HG03097 (cell line): Measurements from ENCODE around the gene FGD3.
"Not testable (repeated sequence)": the region's sequence is repeated elsewhere in the genome, so short reads cannot be mapped to it uniquely, and the experiment has no call there.

Experiments
- ATAC-seq: cut with Tn5 transposase; IDR thresholded peaks from one replicate; pipeline ENCODE4 v1.9.1; 2021; ENCODE audit not compliant: unreplicated experiment, low FRiP score

Gene FGD3, protein sequence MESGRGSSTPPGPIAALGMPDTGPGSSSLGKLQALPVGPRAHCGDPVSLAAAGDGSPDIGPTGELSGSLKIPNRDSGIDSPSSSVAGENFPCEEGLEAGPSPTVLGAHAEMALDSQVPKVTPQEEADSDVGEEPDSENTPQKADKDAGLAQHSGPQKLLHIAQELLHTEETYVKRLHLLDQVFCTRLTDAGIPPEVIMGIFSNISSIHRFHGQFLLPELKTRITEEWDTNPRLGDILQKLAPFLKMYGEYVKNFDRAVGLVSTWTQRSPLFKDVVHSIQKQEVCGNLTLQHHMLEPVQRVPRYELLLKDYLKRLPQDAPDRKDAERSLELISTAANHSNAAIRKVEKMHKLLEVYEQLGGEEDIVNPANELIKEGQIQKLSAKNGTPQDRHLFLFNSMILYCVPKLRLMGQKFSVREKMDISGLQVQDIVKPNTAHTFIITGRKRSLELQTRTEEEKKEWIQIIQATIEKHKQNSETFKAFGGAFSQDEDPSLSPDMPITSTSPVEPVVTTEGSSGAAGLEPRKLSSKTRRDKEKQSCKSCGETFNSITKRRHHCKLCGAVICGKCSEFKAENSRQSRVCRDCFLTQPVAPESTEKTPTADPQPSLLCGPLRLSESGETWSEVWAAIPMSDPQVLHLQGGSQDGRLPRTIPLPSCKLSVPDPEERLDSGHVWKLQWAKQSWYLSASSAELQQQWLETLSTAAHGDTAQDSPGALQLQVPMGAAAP

GRCh38 chr9:92947268-92948037, at the start of gene FGD3:
TSS of gene FGD3 (plus strand) at chr9:92947523. CDS start at chr9:92976257, 28,734 bp downstream.
- ATAC-seq = no peak

- ATAC-seq = not testable (repeated sequence)
Measured at GRCh38 chr9:92905137-92905536, 42.2 kb upstream of the FGD3 start.

DNA sequence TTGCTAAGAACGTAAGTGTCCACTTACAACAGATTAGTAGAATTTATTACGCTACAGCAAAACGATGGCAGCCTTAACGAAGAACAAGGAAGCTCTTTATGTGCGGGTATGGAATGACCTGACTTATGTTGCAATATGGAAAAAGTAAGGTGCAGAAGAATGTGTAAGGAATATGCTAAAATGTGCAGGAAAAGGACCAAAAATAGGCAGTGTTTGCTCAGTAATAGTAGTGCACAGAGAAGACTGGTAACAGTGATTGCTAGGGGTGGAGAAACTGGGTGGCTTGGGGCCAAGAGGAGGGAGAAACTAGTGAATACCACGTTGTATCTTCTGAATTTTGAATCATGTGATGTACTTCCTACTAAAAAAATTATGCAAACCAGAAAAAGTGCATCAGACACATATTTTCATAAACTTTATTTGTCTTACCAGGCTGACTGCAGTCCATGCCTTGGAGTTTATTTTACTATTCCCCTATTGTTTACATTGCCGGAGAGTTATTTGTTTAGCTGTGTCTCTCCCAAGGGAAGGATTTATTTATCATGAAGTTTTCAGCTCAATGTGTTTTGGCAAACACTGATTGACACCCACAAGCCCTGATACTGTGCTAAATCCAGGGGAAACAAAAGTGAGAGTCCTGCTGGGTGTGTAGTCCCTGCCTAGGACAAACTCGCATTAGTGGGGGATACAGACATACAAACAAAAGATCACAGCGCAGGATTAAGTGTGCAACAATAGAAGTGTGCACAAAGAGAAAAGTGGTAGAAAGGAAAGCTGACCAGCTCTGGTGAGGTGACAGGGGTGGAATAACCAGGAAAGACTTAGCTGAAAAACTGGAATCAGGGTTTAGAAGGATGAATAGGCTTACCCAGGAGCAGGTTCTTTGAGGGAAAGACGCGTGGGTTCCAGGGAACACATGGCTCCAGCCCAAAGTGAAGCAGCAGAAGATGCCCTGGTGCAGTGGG, 35.5 kb upstream of the FGD3 start:
- ATAC-seq = no peak

DNA sequence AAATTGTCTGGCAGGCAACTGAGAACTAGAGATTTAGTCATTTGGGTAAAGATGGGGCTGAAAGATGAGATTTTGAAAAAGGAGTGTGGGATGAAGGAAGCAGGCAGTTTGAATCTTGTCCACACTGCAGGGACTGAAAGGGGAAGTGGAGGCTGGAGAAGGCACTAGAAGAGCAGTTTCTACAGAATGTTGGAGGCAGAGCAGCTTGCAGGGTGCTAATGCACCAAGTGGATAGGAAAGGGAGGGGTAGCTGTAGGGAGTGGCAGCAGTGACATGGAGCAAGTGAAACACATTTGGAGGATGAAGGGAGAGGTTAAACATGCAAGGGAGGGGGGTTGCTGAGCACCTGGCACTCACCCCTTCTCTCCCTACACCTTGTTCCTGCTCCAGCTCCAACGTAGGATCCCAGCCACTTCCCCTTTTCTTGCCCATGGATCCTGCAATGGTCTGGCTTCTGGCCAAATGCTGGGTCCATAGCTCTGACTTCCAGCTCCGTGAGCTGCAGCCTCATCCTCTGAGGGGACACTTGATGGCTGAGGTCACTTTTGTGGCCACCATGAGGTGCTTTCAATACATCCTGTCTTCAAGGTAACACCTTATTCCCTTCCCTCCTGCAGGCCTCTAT, 30.0 kb upstream of the FGD3 start:
- no peak for ATAC-seq

DNA sequence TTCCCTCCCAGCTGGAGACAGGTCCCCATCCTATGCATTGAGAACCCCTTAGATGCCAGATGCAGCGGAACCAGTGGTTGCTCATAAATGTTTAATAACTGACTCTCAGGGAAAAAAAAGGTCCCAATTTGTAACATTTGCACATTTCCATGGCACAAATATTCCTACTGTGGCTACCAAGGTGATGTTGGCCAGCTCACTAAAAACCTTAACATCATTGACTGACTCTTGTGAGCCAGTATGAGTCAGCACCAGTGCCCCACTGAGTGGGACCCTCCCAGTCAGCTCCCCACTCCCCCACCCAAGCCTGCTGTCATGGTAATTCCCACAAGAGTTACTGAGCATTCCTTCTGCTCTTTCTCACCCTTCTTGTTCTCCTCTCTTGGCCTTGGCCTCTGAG, 26.9 kb upstream of the FGD3 start:
- ATAC-seq = no peak

GRCh38 chr9:92931606-92932005, 15.7 kb upstream of the FGD3 start:
- no peak for ATAC-seq

DNA sequence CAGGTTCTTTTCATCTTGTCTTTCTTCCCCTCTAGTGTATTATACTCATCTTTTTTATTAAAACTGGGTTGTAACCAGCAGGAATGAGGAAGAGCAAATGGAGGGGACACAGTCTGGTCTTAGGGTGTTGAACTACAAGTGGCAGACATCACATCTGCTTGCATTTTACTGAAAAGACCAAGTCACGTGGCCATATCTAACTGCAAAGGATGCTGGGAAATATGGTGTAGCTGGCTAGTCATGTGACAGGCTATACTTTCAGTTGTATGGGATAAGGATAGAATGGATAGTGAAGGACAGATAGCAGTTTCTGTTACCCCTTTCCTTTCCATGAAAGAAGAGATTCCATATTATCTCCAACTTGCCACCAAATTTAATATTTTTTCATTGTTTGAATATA, 13.0 kb upstream of the FGD3 start:
- no peak for ATAC-seq

DNA sequence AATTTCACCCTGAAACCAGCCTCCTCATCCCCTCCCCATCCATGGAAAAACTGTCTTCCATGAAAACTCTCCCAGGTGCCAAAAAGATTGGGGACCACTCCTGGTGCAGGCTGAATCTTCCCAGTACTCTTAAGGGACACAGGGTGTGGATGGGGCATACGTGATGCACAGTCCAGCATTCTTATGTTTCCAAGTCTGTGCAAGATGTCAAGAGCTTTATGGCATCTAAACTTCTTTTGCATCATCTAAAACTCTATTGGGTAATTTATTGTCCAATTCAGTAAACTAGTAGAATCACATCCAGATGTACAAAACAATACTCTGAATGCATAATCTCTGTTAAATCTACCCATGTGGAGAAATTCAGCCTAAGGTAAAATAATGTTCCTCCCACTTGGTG, 9.3 kb upstream of the FGD3 start:
- ATAC-seq = no peak

GRCh38 chr9:92941861-92942260, 5.5 kb upstream of the FGD3 start:
- ATAC-seq = no peak

DNA sequence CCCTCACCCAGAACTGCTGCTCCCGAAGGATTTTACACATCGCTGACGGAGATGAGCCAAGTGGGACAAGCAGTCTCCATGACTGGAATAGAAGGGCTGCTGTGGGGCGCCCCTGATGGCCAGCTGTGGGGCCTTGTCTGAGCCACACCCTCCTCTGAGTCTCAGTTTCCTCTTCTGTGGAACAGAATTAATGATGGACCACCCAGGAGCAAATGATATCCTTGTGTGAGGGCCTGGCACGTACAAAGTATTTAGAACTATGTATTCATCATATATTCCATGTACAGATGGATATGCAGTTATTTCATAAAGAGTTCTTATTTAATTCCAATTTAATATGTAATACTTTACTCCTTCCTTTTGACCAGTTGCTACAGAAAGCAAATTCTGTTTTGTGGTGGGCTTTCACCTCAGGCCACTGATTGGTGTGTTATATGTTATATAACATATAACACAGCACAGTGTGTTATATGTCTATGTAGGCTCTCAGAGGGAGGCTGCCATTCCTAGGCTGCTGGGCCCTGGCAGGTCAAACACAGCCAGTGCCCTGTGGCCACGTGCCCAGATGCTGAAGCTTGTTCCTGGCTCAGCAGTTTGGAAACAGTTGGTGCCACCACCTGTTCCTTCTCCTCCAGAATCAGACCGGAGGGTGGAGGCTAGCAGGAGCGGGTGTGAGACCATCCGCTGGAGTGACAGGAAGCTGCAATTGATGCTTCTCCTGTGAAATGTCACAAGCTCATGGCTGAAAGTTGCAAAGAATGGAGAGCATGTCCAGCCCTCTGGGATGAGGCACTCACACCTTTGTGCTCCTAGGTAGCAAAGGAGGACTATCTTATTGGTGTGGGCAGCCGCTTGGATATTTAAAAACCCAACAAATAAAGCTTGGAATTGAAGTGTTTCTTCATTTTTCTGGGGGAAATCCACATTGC, 4.4 kb upstream of the FGD3 start:
- ATAC-seq = no peak

GRCh38 chr9:92944921-92945320, 2.4 kb upstream of the FGD3 start:
- ATAC-seq = no peak

DNA sequence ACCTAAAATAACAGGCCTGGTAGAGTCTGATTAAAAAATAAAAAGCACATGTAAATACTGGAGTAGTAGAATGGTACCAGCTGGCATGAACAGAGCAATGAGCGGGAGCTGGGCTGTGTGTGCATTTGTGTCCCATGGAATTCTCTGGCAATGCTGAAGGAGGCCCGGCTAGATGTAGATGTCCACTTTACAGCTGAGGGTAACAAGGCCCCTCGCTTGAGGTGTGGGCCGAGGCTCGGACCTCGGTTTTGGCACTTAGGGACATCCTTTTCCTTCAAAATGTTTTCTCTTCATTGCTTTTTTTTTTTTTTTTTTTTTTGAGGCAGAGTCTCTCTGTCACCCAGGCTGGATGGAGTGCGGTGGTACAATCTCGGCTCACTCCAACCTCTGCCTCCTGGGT, 1.5 kb upstream of the FGD3 start:
- no peak for ATAC-seq

- ATAC-seq = no peak
Measured at GRCh38 chr9:92948038-92948534, 763 bp downstream of the FGD3 start.

- no peak for ATAC-seq
Measured at GRCh38 chr9:92948632-92949031, 1.3 kb downstream of the FGD3 start.

DNA sequence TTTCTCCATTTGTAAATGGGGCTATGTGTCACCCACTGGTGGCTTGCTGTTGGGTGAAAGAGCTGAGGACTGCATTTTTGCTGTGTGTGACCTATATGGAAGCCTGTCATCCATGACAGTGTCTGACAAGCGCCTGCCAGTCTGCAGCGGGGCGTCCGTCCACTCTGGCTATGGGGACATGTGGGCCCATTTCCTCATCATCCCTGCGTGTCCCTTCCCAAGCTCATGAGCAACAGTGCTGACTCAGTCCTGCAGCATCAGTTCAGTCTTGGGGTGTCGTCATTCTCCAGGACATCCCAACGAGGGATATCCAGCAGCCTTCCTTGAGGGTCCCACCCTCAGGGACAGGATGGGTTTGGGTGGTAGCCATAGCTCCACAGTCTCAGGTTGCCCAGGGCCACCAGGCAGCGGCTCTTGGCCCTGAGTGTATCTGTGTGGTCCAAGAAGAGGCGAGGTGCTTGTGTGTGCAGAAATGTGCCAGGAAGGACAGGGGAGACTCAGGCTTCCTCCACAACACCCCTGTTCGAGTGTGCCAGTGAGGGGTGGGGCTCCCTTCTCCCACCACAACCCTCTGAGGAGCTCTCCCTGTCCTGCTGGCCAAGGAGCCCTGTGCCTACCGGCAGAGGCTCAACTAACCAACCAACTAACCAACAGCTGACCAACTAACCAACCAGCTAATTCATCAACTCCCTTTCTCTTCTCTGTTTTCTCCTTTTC, 2.1 kb downstream of the FGD3 start:
- no peak for ATAC-seq

DNA sequence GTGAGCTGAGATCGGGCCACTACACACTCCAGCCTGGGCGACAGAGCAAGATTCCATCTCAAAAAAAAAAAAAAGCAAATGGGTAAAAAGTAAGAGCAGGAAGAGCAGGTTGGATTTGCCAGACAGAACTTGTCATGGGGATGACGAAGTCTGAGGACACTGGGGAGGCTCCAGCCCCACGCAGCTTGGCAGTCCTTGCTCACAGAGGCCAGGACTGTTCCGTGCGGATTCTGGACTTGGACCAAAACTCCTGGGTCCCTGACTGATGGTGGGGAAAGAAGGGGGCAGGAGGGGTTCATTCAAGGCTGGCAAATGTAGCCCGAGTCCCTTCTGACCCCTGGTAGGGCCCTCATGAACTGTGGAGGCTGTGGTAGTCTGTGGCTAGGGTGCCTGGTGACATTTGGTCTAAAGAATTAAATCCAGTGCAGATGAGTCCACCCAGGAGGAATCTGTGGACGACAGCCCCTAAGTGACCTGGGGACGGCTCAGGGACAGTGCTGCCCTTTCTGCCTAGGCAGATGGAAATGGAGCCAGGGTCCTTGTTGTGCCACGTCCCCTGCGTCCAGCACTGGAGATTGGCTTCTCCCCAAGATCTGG, 3.1 kb downstream of the FGD3 start:
- no peak for ATAC-seq

DNA sequence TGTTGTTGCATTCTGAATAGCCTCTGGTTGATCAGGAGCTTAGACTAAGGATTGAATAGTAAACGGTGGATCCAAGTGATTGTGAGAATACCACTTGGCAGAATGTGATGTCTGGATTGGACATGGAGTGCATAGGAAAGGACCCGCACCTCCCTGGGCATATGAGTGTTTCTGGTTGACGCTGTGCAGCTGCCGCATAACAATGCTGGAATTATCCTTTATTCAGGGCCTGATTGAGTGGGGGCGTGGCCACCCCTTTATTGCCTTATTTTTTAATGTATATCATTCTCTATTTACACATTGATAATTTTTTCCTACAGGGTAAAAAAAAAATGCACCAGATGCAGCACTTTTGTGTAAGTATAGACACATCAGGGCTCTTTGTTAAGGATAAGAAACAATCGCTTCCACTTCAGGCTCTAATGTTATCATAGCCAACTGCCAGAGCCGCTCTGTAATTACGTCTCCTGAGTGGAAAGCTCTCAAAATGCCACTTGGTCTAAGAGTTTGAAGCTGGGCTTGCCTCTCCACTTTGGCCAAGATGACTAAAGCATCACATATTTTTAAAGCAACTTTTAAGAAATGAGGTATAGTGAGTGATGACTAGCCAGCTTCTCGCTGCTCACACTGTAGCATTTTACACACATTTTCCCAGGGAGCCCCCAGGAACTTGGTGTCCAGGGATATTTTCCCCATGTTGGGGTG, 5.7 kb downstream of the FGD3 start:
- no peak for ATAC-seq
